Neural cell (in vitro differentiated cells): ENCODE results near the gene DDX51. TPM values are rescaled to one million over a fixed set of nuclear protein-coding genes. Genes with fewer than 3 reads are reported as not detected.

Experiments
- H2AFZ ChIP-seq: fragments of 200-600, 300-800 bp; sonication (generic), shearing (Covaris generic); 2 replicates; pipeline ENCODE4 v1.6.0; 2014; ENCODE audit warnings: low read depth, mild to moderate bottlenecking, antibody characterized with exemption, low read length, moderate library complexity
- H3F3A ChIP-seq: fragments of 200-600 bp; shearing (Covaris generic); 2 replicates; pipeline ENCODE4 v1.6.1; 2016; ENCODE audit warnings: mild to moderate bottlenecking, moderate library complexity, mixed read lengths, antibody characterized with exemption, low read length; ENCODE audit not compliant: insufficient read depth, poor library complexity, severe bottlenecking
- H3K27ac ChIP-seq: fragments of 200-600, 300-800 bp; sonication (generic), shearing (Covaris generic); 2 replicates; pipeline ENCODE4 v1.5.1; 2014; ENCODE audit warnings: mild to moderate bottlenecking, low read length, moderate library complexity
- H3K27me3 ChIP-seq: fragments of 300-800, 200-600 bp; sonication (generic), shearing (Covaris generic); 2 replicates; pipeline ENCODE4 v1.6.0; 2014; ENCODE audit warnings: mild to moderate bottlenecking, low read depth, low read length, moderate library complexity; ENCODE audit not compliant: insufficient read depth
- H3K36me3 ChIP-seq: fragments of 300-800, 200-600 bp; sonication (generic), shearing (Covaris generic); 2 replicates; pipeline ENCODE4 v1.5.1; 2014; ENCODE audit warnings: mild to moderate bottlenecking, antibody characterized with exemption, low read length, moderate library complexity; ENCODE audit not compliant: insufficient read depth
- H3K4me2 ChIP-seq: fragments of 300-800, 200-600 bp; sonication (generic), shearing (Covaris generic); 2 replicates; pipeline ENCODE4 v1.6.0; 2014; ENCODE audit warnings: mild to moderate bottlenecking, low read length
- H3K4me3 ChIP-seq: fragments of 300-800, 200-600 bp; sonication (generic), shearing (Covaris generic); 2 replicates; pipeline ENCODE4 v1.5.1; 2014; ENCODE audit warnings: mild to moderate bottlenecking, low read length, moderate library complexity
- H3K79me2 ChIP-seq: fragments of 200-600 bp; shearing (Covaris generic); replicated peaks from 2 replicates; pipeline ENCODE4 v1.6.0; 2014; ENCODE audit warnings: mild to moderate bottlenecking, low read length, moderate library complexity; ENCODE audit not compliant: insufficient read depth
- H3K9ac ChIP-seq: fragments of 300-800, 200-600 bp; sonication (generic), shearing (Covaris generic); 2 replicates; pipeline ENCODE4 v1.6.1; 2016; ENCODE audit warnings: mild to moderate bottlenecking, low read length, mixed read lengths
- H3K9me2 ChIP-seq: fragments of 200-600 bp; shearing (Covaris generic); 2 replicates; pipeline ENCODE4 v1.6.1; 2016; ENCODE audit warnings: mild to moderate bottlenecking, low read length, mixed read lengths; ENCODE audit not compliant: insufficient read depth
- H3K9me3 ChIP-seq: fragments of 200-600, 300-800 bp; sonication (generic), shearing (Covaris generic); 2 replicates; pipeline ENCODE4 v1.6.1; 2016; ENCODE audit warnings: mild to moderate bottlenecking, mixed run types, low read length, moderate library complexity, mixed read lengths
- H4K20me1 ChIP-seq: fragments of 200-600 bp; shearing (Covaris generic); 2 replicates; pipeline ENCODE4 v1.6.1; 2016; ENCODE audit warnings: mild to moderate bottlenecking, mixed run types; ENCODE audit not compliant: insufficient read depth
- EP300 ChIP-seq: fragments of 450-650 bp; conservative IDR thresholded peaks from 2 replicates; pipeline ENCODE4 v1.6.1; 2014; ENCODE audit warnings: antibody characterized with exemption, mild to moderate bottlenecking, moderate library complexity; ENCODE audit not compliant: poor library complexity, severe bottlenecking
- MXI1 ChIP-seq: fragments of 450-650 bp; conservative IDR thresholded peaks from 2 replicates; pipeline ENCODE4 v1.6.1; 2014; ENCODE audit warnings: antibody characterized with exemption, mild to moderate bottlenecking; ENCODE audit not compliant: poor library complexity, severe bottlenecking
- RAD21 ChIP-seq: fragments of 450-650 bp; conservative IDR thresholded peaks from 2 replicates; pipeline ENCODE4 v1.6.1; 2014; ENCODE audit warnings: antibody characterized with exemption, mild to moderate bottlenecking, moderate library complexity
- REST ChIP-seq: IDR thresholded peaks from 2 replicates; pipeline ENCODE4 v1.6.1; 2012; ENCODE audit warnings: borderline replicate concordance
- SMC3 ChIP-seq: fragments of 450-650 bp; conservative IDR thresholded peaks from 2 replicates; pipeline ENCODE4 v1.6.1; 2014; ENCODE audit warnings: antibody characterized with exemption, mild to moderate bottlenecking, moderate library complexity; ENCODE audit not compliant: poor library complexity
- TAF1 ChIP-seq: IDR thresholded peaks from 2 replicates; pipeline ENCODE4 v1.6.1; 2012; ENCODE audit warnings: low read depth
- polyA plus RNA-seq: library from polyadenylated mRNA; depleted of rRNA; stranded (reverse); fragments of >200 nt; gene quantifications from 2 replicates; pipeline ENCODE4 v1.2.3, GENCODE V29; 2014
- TF ChIP-seq, protein P1 (sequence below): fragments of 450-650 bp; IDR thresholded peaks from 2 replicates; pipeline ENCODE4 v1.5.1; 2014; ENCODE audit warnings: antibody characterized with exemption, mild to moderate bottlenecking, moderate library complexity; ENCODE audit not compliant: poor library complexity, severe bottlenecking

The DDX51 gene
- polyA plus RNA-seq, 1 donor from 2014 or later, result 17.6 TPM

DNA sequence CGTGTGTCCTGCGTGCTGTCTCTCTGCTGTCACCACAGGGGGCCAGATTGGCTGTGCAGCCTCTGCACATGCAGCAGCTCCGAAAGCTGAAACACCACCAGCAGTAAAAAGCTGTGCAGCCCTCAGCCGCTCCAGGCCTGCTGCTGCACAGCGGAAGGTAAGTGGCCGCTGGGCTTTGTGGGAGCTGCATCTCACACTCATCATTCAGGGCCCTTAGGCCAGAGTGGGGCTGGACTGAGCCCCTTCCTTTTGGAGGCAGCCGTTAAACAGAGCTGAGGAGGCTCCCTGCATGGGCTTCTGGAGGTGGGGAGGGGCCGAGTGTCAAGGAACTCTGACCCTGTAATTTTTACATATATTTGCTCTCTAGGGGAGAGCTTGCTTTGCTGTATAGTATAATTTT is 17.1 kb downstream of the DDX51 start:
- no peak overlapping the region for H3K27ac ChIP-seq
- H3K36me3 ChIP-seq, result peaks cover 14% of the 10 kb centered on the region
- TF ChIP-seq SMC3 (no peak), TAF1 (no peak)
- TF ChIP-seq, protein P1, sequence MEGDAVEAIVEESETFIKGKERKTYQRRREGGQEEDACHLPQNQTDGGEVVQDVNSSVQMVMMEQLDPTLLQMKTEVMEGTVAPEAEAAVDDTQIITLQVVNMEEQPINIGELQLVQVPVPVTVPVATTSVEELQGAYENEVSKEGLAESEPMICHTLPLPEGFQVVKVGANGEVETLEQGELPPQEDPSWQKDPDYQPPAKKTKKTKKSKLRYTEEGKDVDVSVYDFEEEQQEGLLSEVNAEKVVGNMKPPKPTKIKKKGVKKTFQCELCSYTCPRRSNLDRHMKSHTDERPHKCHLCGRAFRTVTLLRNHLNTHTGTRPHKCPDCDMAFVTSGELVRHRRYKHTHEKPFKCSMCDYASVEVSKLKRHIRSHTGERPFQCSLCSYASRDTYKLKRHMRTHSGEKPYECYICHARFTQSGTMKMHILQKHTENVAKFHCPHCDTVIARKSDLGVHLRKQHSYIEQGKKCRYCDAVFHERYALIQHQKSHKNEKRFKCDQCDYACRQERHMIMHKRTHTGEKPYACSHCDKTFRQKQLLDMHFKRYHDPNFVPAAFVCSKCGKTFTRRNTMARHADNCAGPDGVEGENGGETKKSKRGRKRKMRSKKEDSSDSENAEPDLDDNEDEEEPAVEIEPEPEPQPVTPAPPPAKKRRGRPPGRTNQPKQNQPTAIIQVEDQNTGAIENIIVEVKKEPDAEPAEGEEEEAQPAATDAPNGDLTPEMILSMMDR, result no peak
- H3K9me3 ChIP-seq, result peaks cover 6% of the 10 kb centered on the region
- no peak overlapping the region for H3K9ac ChIP-seq
- no peak overlapping the region for H3K4me2 ChIP-seq
- no peaks in the 10 kb centered on the region for H3K27me3 ChIP-seq
- H2AFZ ChIP-seq, result no peak overlapping the region
- H3K4me3 ChIP-seq, result no peak overlapping the region
- no peaks in the 10 kb centered on the region for H4K20me1 ChIP-seq
- no peaks in the 10 kb centered on the region for H3K79me2 ChIP-seq
- H3K9me2 ChIP-seq, result no peaks in the 10 kb centered on the region
- no peaks in the 10 kb centered on the region for H3F3A ChIP-seq

DNA sequence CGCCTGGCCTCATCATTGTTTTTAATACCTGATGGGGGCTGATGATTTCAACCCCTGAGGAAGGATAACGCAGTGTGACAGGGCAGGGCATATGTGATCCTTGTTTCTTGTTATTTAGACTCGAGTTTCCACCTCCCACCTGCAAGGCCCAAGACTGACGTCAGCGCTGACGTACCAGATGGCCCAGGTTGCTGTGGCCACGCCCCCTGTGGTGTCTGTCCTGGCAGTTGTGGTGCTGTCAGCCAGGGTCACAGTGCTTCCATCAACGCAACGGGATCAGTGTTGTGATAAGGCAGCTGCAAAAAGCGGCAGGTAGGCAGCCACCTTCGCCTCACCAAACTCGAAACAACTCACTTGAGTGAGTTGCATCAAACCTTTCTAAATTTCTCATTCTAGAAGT is 18.4 kb downstream of the DDX51 start:
- no peak overlapping the region for H3K4me3 ChIP-seq
- peaks cover 6% of the 10 kb centered on the region for H3K9me3 ChIP-seq
- H3K4me2 ChIP-seq, result no peak overlapping the region
- no peaks in the 10 kb centered on the region for H3K79me2 ChIP-seq
- no peaks in the 10 kb centered on the region for H3K27me3 ChIP-seq
- no peaks in the 10 kb centered on the region for H4K20me1 ChIP-seq
- TF ChIP-seq, protein P1, result no peak
- TF ChIP-seq RAD21, result no peak
- no peak for TF ChIP-seq TAF1
- no peak for TF ChIP-seq MXI1
- no peak for TF ChIP-seq EP300
- TF ChIP-seq SMC3, result no peak
- no peak for TF ChIP-seq REST
- H3K27ac ChIP-seq, result no peak overlapping the region
- H3K36me3 ChIP-seq, result peaks cover 14% of the 10 kb centered on the region
- H2AFZ ChIP-seq, result no peak overlapping the region
- H3F3A ChIP-seq, result no peaks in the 10 kb centered on the region
- H3K9me2 ChIP-seq, result no peaks in the 10 kb centered on the region
- no peak overlapping the region for H3K9ac ChIP-seq
